Measurements from ENCODE around the gene CALML6.
A peak's percentile ranks its signal among the peaks of the same experiment; 100 is the strongest.
"Not testable (repeated sequence)": the region's sequence is repeated elsewhere in the genome, so short reads cannot be mapped to it uniquely, and the experiment has no call there.

Gene CALML6

GRCh38 chr1:1883092-1883873 is 31.8 kb upstream of the CALML6 start:
- Histone ChIP-seq H3K9me3 (replicated peaks; ENCODE audit: insufficient read depth, low read length) (no peaks in the 10 kb centered on the region), H3K4me2 (ENCODE audit: low read depth, low read length) (no peak overlapping the region), H3K79me2 (ENCODE audit: low read length) (peaks cover 99% of the 10 kb centered on the region), H3K36me3 (replicated peaks; ENCODE audit: insufficient read depth, low read length) (no peaks in the 10 kb centered on the region; the same call in 1 of the 2 replicates), H2AFZ (ENCODE audit: low read length) (no peak overlapping the region), H3K9ac (ENCODE audit: low read length) (no peak overlapping the region), H3K9me2 (replicated peaks; ENCODE audit: insufficient read depth, low read length) (no peaks in the 10 kb centered on the region), H3K27me3 (replicated peaks; ENCODE audit: insufficient read depth, low read length) (no peaks in the 10 kb centered on the region), H3K4me1 (ENCODE audit: low read length) (no peaks in the 10 kb centered on the region), H3K27ac (ENCODE audit: low read length) (no peak overlapping the region), H3F3A (ENCODE audit: insufficient read depth, low read length) (no peaks in the 10 kb centered on the region), H4K20me1 (ENCODE audit: insufficient read depth, low read length) (peaks cover 50% of the 10 kb centered on the region), H3K4me3 (ENCODE audit: low read length) (no peak overlapping the region)
- no peak for DNase-seq
- TF ChIP-seq EZH2phosphoT487 (IDR thresholded peaks at IDR 0.05; ENCODE audit: low read length) (no peak), CTCF (IDR thresholded peaks at IDR 0.05; ENCODE audit: low read length) (no peak), EZH2 (optimal IDR thresholded peaks at IDR 0.05; ENCODE audit: low read depth, low read length) (no peak)

GRCh38 chr1:1883890-1884289 is 31.2 kb upstream of the CALML6 start:
- H3K36me3 ChIP-seq (replicated peaks; ENCODE audit: insufficient read depth, low read length); H3K9ac ChIP-seq (ENCODE audit: low read length); H3F3A ChIP-seq (ENCODE audit: insufficient read depth, low read length); H3K9me3 ChIP-seq (replicated peaks; ENCODE audit: insufficient read depth, low read length); H3K4me2 ChIP-seq (ENCODE audit: low read depth, low read length); H3K9me2 ChIP-seq (replicated peaks; ENCODE audit: insufficient read depth, low read length); H2AFZ ChIP-seq (ENCODE audit: low read length); H3K27ac ChIP-seq (ENCODE audit: low read length); DNase-seq; H3K27me3 ChIP-seq (replicated peaks; ENCODE audit: insufficient read depth, low read length); H3K4me1 ChIP-seq (ENCODE audit: low read length); H3K4me3 ChIP-seq (ENCODE audit: low read length): not testable (repeated sequence)
- peaks cover 52% of the 10 kb centered on the region for H4K20me1 ChIP-seq (ENCODE audit: insufficient read depth, low read length)
- peaks cover 99% of the 10 kb centered on the region for H3K79me2 ChIP-seq (ENCODE audit: low read length)

GRCh38 chr1:1889090-1889750 is 25.8 kb upstream of the CALML6 start:
- Histone ChIP-seq H3K27ac (ENCODE audit: low read length) (no peak overlapping the region), H3F3A (ENCODE audit: insufficient read depth, low read length) (peaks cover 8% of the 10 kb centered on the region), H3K79me2 (ENCODE audit: low read length) (peaks cover 65% of the 10 kb centered on the region), H4K20me1 (ENCODE audit: insufficient read depth, low read length) (peaks cover 36% of the 10 kb centered on the region), H3K4me1 (ENCODE audit: low read length) (peaks cover 18% of the 10 kb centered on the region), H3K9me2 (replicated peaks; ENCODE audit: insufficient read depth, low read length) (no peaks in the 10 kb centered on the region), H3K4me2 (ENCODE audit: low read depth, low read length) (peak overlapping the region; percentile 80), H3K4me3 (ENCODE audit: low read length) (peak overlapping the region; percentile 86), H3K27me3 (replicated peaks; ENCODE audit: insufficient read depth, low read length) (no peaks in the 10 kb centered on the region), H3K36me3 (replicated peaks; ENCODE audit: insufficient read depth, low read length) (no peaks in the 10 kb centered on the region; the same call in 1 of the 2 replicates), H3K9me3 (replicated peaks; ENCODE audit: insufficient read depth, low read length) (no peaks in the 10 kb centered on the region), H2AFZ (ENCODE audit: low read length) (no peak overlapping the region), H3K9ac (ENCODE audit: low read length) (peak overlapping the region; percentile 80; the same call in 1 of the 2 replicates)
- no peak for DNase-seq
- TF ChIP-seq EZH2 (optimal IDR thresholded peaks at IDR 0.05; ENCODE audit: low read depth, low read length), result no peak
- no peak for TF ChIP-seq CTCF (IDR thresholded peaks at IDR 0.05; ENCODE audit: low read length)
- TF ChIP-seq EZH2phosphoT487 (IDR thresholded peaks at IDR 0.05; ENCODE audit: low read length), result no peak

All from MM.1S (cell line).